HT1080 (cell line): ENCODE measurements around the gene CELF2. TPM values are rescaled to one million over a fixed set of nuclear protein-coding genes. Genes with fewer than 3 reads are reported as not detected.
"Not testable (repeated sequence)": the region's sequence is repeated elsewhere in the genome, so short reads cannot be mapped to it uniquely, and the experiment has no call there.

ENCODE experiments used
- DNase-seq: peaks from one replicate; pipeline ENCODE4 v3.0.0-alpha.2; 2015; ENCODE audit warnings: low read depth
- total RNA-seq: library from RNA; depleted of rRNA; stranded (reverse); fragments of >200 nt; shearing (Covaris generic); gene quantifications from 2 replicates; pipeline ENCODE4 v1.2.3, GENCODE V29; 2014

The CELF2 gene
- total RNA-seq, 1 experiment from 2014 or later: 9.7 TPM

DNA sequence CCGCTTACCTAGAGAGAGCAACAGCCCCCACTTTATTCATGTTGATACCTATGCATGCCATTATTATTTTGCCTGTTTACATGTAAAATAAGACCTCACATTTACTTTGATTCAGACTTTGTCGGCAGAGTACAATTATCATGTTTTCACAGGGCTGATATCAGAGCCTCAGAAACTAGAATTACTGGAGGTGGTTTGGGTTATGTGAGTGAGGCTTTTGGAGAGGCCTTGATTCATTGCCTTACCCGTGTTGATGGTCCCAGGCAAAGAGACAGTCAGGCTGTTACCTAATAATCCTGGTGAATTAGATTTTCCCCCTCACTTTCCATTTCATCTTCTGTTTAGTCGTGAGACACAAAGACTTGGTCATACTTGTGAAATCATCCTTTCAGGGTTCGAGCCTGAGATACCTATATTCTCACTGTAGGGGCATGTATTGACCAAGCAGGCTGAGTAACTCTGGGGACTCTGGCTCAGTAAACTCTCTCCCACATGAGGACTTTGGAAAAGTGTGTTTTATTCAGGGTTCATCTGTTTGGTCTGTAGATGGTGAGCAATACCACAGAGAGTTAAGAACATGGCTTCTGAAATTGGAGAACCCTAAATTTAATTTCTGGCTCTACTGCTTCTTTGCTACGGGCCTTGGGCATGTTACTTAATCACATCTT is 150.9 kb downstream of the CELF2 start:
- DNase-seq: no peak

DNA sequence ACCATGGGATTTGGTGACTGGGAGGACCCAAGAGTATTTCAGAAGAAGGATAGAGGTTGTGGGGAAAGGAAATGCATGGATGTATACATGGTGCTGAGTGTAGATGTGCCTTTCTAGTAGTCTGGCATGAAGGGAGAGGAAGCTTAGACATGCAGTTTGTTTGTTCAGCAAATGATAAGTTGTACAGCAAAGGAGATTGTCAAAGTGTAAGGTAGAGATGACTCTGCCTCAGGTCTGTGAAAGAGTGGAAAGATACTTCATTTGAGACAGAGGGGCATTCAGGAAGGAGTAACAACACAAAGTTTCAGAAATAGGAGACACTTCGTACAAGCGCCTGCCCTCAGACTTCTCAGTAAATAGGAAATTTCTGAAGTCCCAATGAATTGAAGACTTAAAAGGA is 152.3 kb downstream of the CELF2 start:
- no peak for DNase-seq

DNA sequence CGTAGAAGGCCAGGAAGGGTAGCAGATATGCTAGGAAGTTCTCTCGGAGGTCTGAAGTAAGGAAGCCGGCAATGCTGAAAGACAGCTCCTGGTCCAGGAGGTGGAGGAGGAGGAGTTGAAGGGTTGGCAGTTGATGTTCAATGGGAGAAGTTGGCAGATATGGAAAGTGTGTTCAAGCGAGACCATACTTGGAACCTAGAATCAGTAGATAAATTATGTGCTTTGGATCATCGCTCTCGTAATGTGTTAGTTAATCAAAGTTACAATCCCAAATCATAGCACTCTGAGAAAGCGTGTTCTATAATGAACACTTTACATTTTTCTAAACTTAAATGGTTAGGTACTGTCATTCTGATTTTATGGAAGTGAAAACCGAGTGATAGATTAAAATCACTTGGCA is 152.9 kb downstream of the CELF2 start:
- no peak for DNase-seq

DNA sequence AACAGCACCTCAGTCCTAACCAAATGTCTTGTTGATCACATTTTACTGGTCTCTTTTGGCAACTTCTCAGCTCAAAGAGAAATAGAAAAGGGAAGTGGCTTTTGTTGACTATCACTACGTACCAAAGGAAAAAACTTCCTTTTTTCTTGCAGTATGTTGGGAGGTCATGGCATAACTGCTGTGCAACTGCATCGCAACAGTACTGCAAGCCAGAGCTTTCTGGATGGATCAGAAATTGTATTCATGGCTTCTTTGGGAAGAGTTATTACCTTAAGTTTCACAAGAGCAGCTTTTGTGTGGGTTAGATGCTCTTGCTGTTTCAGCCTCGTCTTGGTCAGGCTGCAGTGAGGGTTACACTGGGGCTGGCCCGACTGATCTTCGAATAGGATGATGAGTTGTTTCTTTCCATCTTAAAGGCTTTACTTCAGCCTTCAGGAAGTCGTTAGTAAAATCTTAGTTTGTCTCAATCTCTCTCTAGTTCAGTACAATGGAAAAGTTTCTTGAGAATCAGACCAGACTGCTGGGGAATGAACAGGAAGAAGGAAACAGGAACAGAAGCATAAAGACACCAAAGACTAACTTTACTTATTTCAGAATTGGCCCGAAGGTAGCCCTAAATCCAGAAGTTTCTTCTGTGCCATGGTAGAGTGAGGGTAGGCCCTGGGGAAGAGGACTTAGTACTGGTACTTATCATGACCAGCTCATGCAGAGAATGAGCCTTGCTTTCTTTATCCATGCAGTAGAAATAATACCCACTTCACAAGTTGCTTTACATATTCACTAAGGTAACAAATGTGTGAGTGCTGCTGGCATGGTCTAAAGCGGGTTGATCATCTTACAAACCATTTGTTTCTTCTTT is 153.6 kb downstream of the CELF2 start:
- DNase-seq: no peak

DNA sequence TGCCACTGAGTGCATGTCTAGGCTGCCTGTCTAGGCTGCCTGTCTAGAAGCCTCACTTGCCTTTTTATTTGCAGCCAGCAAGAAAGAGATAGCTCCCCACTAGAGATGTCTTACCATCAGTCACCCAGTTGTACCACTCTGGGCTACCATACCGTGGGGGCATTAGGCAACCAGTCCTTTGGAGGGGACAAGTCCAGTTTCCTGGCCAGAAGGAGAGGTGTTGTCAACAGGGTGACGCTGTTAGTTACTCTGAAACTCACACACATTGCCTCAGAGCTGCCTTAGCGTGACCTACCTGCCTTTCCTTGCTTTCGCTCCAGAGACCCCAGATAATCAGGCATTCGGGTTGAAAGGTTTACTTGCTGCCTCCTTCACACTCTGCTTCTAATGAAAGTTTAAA is 155.4 kb downstream of the CELF2 start:
- no peak for DNase-seq

DNA sequence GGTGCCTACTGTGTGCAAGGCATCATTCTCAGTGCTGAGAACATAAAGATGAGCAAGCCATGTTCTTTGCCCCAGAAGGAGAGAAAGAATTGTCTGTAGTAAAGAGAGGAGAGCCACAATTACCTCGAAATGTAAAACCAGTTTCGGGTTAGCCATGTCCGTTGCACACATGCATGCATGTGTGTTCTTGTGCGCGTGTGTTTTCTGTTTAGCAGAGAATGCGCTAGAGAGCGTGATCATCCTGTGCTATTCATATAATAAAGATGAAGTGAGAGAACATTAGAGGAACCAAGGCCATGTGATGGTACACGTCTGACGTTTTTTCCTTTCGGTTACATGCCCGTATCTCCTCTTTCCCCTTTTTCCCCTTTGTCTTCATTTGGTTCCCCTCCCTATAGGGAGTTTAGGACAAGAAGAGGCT is 158.2 kb downstream of the CELF2 start:
- no peak for DNase-seq

DNA sequence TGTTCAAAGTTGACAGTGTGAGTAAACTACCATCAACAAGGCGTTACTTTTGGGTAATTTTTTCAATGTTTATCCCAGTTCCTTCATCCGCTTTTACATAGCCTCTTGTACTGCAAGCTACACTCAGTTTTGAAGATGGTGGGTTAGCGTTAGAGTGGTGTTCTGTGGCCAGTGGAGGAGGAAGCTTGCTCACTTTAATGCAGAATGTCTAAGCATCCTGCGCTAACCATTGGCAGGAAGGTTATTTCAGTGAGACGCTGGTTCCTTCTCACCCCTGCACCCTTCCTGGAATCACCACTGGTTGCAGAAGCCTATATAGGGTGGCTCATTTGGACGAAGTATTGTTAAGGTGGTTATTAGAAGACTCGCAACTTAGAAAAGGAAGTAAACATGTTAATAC is 159.1 kb downstream of the CELF2 start:
- DNase-seq: no peak

DNA sequence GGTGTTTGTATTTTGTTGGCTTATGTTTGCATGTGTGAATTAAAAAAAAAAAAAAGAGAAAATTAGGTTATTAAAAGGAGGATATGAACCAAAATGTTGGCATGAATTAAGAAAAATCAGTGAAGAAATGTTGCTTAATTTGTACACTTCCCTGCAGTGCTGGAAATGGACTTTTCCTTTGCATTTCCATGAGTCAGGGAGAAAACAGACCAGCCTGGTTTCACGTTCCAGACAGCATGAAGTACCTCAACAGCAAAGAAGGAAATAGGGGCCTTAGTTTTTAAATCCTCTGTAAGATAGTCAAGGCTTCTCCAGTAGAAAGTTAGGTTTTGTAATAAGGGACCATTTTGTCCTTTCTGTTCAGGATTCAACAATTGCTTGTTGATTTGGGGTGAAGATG is 159.7 kb downstream of the CELF2 start:
- no peak for DNase-seq

DNA sequence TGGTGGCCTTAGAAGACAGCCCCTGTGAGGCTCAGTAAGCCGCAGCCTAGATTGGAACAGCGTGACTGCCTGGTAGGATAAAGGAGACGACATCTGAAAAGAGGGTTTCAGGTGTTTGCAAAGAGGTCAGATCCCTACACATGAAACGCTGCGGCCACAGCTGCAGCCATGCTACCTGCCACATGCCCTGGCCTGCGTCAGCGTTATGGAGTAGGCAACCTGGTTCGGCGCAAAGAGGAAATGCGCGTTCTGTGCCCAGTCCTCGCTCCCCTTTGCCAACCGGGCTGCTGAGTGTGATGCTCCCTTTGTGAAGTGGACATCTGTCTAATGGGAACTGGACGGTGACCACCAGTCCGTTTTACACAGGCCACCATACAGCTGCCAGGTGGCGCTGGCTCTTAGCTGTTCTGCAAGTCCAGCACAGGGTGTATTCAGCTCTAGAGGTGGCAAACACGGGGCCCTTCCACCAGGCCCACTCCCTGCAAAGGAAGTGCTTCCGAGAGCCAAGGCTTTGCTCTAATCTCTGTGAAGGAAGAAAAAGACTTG is 160.3 kb downstream of the CELF2 start:
- DNase-seq: no peak

DNA sequence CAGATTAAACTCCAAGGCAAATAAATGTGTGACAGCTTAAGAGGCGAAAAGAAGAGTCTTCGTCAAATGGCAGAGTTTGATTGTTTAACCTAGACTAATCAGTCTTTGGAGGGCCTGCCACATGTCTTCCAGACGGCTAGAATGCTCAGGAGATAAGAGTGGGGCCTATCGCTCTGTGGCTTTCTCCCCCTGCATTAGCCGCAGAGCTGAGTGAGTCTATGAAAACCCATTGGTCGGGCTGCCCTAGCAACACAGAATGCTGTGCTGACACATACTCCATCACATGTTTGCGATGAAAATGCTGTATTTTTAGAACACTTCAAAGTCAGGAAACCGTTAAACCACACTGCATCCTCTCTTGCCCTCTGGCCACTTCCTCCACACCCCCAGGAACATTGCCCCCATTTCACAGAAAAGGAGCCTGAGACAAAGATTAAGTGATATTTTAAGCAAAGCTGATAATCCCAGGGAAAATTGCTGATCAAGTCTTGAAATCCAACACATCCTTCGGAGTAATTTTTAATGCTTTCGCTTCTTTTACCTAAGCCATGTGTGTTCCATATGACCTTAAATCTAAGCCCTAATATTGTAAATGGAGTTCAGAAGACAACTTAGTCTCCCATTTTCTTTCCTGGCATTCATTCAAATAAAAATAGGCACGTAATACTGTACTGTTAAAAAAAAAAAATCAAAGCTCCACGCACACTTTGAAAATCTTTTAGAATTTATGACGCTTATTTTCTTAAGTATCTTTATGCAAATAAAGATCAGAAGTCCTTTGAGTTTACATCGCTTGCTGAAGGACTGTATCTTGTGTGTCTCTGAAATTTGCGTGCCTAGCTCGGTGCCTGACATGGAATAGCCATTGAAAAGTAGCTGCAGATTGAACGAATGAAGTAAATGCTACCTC is 161.2 kb downstream of the CELF2 start:
- DNase-seq: peak; percentile 89

DNA sequence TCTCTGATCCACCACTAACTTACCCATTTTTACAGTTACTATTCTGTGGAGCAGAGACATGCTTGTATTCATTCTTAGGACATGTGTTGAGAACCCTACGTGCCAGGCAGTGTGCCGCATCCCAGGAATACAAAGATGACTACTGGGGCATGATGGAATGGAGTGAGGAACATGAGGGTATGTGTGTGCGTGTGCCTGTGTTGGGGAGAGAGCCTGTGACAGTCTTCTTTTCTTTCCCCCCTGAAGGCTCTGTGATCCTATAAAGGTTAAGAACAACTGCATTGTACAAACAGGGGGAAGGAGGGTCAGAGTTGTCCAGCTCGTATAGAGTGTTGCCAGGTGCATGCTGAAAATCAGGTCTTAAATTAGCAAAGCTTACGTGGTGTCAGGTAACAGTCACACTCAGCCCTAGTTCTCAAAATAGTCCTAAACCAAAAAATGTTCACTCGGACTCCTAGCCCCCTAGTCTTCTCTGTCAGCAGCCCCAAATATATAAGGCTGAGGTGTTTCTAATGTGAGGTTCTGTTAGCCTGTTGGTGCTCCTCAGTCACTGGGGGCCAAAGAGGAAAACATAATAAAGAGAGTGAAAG is 161.9 kb downstream of the CELF2 start:
- DNase-seq: no peak

DNA sequence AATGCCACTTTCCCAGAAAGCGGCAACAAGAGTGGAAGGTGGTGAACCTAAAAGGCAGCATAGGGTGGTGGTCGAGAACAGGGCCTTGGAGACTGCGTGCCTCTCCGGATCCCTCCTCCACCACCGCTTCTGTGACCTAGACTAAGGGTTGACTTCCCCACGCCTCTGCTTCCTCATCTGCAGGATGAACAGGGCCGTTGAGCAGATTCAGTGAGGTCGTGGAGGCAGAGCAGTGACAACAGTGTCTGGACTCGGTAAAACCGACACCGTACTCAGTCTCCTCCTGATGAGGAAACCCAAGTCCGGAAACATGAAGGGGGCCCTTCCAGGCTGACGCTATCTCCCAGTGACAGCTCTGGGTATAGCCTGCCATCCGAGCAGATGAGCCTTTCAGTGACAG is 162.6 kb downstream of the CELF2 start:
- no peak for DNase-seq

DNA sequence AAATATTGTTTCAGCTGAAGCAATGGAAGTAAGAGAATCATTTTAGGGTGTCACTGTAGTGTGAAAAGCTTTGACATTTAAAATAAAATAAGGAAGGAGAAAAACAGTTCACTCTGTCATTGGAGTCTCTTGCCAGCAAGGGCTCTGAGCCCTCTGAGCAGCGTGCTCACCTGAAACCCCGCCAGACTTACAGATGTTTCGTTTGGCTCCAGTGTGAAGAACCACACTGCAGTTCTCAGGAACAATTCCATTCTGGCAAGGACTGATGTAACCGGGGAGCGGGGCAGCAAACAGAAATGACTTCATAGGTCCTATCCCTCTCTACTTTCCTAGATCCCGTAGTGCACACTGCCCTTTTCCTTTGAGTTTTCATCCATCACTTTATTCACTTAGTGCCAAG is 164.3 kb downstream of the CELF2 start:
- DNase-seq: no peak

DNA sequence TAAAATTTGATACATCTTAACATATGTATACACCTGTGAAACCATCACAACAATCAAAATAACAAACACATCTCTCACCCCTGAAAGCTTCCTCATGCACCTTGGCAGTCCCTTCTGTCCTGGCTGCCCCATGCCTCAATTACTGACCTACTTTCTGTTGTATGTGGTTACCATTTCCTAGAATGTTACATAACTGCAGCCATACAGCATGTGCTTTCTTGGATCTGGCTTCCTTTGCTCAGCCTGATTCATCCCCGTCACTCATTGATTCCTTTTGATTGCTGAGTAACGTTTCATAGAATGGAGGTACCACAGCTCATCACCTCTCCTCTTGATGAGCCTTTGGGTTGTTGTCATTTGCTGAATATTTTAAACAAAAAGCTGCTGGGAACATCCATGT is 165.3 kb downstream of the CELF2 start:
- no peak for DNase-seq

DNA sequence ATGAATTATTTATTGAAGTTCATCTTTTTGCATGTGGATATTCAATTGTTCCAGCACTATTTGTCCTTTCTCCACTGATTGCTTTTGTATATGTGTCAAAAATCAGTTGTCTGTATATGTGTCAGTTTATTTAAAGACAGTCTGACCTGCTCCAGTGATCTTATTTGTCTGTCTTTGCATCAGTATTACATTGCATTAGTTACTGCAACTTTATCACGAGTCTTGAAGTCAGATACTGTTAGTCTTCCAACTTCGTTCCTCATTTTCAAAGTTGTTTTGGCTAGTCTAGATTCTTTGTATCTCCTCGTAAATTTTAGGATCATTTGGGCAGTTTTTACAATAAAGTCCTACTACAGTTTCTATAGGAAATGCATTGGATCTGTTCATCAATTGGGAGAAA is 166.4 kb downstream of the CELF2 start:
- DNase-seq: no peak

DNA sequence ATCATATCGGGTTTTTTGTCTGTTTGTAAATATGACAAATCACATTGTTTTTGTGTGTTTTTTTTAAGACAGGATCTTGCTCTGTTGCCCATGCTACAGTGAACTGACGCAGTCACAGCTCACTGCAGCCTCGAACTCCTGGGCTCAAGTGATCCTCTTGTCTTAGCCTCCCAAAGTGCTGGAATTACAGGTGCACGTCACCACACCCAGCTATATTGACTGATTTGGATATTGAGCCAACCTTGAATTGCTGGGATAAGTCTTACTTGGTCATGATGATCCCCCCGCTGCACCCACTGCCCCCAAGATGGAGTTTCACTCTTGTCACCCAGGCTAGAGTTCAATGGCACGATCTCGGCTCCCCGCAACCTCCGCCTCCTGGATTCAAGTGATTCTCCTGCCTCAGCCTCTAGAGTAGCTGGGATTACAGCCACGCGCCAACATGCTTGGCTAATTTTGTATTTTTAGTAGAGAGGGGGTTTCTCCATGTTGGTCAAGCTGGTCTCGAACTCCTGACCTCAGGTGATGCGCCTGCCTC is 167.5 kb downstream of the CELF2 start:
- DNase-seq: not testable (repeated sequence)

DNA sequence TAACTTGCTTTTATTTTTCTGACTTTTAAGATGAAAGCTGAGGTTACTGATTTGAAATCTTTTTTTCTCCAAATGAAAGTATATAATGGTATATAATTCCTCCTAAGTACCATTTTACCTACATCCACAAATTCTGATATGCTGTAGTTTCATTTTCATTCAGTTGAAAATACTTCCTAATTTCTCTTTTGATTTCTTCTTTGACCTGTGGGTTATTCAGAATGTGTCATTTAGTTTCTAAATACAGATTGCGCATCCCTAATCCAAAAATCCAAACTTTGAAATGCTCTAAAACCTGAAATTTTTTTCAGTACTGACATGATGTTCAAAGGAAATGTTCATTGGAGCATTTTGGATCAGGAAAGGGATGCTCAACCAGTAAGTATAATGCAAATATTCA is 168.7 kb downstream of the CELF2 start:
- DNase-seq: no peak

DNA sequence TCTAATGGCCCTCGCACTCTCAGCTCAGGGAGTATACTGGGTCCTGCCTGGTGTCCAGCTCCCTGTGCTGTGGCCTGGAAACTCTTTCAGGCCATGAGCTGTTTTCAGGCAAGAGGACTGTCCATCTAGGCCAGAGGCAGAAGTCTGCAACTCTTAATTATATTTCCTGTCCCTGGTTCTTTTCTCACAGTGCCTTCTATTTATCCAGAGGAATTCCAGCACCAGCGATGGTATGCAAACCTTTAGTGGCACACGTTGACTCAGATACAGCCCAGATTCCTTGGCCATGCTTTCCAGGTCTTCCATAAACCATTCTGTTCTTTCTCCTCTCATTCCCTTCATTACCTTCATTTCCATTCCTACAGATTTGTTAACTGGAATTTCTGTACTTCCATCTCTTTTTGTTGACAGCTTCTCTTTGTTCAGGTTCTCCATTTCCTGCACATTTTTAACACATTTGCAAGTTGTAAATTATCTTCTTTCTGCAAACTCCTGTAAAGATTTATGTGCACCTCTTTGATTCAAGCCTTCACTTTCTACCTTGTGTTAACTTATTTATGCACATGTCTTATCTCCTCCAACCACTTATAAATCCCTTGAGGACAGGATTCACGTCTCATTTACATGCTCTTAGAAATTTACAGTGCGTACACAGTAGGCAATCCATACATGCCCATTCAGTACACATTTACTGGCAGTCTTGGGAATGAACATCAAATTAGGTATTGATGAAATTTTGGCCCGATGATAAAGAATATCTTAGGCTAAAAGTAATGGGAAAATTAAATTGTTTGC is 172.1 kb downstream of the CELF2 start:
- DNase-seq: peak; percentile 32

DNA sequence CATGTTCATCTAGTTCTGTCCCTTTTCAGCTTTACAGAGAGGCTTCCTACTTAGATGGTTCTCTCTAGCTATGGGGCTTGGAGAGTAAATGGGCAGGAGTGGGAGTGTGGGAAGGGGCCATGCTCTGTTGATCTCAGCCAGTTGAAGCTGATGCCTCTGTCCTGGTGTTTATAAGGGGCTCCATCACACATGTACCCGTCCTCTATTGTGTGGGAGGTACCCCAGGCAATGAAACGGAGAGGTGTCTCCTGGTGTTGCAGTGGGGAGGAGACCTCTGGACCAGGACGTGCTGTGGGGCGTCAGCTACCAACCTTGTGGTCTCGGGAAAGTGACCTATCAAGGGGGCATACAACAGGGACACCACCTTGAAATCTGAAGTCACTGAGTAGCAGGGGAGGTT is 173.5 kb downstream of the CELF2 start:
- no peak for DNase-seq

DNA sequence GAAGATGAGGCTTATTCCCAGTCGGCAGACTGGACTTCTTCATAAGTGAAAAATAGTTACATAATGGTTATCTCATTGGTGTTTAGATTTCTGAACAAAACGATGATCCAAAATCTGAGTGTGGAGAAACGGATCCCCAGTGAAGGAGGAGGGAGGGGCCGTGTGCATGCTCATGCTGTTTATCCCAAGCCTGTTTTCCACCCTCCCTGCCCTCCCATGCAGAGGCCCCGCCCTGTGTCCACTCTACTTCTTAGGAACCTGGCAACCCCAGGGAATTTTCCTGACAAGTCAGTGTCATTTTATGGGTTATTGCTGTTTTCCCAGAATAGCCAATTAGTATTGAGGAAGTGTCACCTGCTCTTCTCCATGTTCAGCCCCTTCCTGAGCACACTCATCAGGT is 174.0 kb downstream of the CELF2 start:
- no peak for DNase-seq
